ENCODE measurements around the gene RASL12.
"Not testable (repeated sequence)": the region's sequence is repeated elsewhere in the genome, so short reads cannot be mapped to it uniquely, and the experiment has no call there.

The RASL12 gene

GRCh38 chr15:65026756-65027155 lies 41.0 kb downstream of the RASL12 start:
- no peak for DNase-seq

GRCh38 chr15:65021488-65021887 lies 46.3 kb downstream of the RASL12 start:
- DNase-seq = no peak

GRCh38 chr15:65020419-65020818 lies 47.4 kb downstream of the RASL12 start:
- no peak for DNase-seq

- DNase-seq = not testable (repeated sequence)
Observed at GRCh38 chr15:65011198-65011597, 56.6 kb downstream of the RASL12 start.

GRCh38 chr15:65008983-65009382 lies 58.8 kb downstream of the RASL12 start:
- no peak for DNase-seq

- DNase-seq = peak; percentile 77
Observed at GRCh38 chr15:65006876-65007275, 60.9 kb downstream of the RASL12 start.

GRCh38 chr15:65004993-65005392 lies 62.8 kb downstream of the RASL12 start:
- DNase-seq = no peak
